Body of pancreas (tissue), 4 donors: ENCODE data around the gene CALR3. TPM values are rescaled to one million over a fixed set of nuclear protein-coding genes. Genes with fewer than 3 reads are reported as not detected.
"Not testable (repeated sequence)": the region's sequence is repeated elsewhere in the genome, so short reads cannot be mapped to it uniquely, and the experiment has no call there.

ENCODE experiments used
- ATAC-seq: fragments of 150-250 bp; one replicate; pipeline ENCODE4 v1.9.1; 2016
- DNase-seq, 4 donors: peaks; one replicate each; pipeline ENCODE4 v3.0.0-alpha.2; 2019
- H3K27ac ChIP-seq, 4 donors: fragments of 200-600 bp; sonication (generic); 1 replicate in 3 of 4; 2 replicates in 1 of 4; pipeline versions ENCODE4 v1.5.1 to v1.6.1; 2016 to 2019; ENCODE audit warnings: mild to moderate bottlenecking in 1 of 4, mixed read lengths in 1 of 4, moderate library complexity in 1 of 4
- H3K27me3 ChIP-seq, 2 donors: fragments of 200-600 bp; sonication (generic); one replicate each; pipeline ENCODE4 v1.6.0; 2016; ENCODE audit warnings: mild to moderate bottlenecking in 1 of 2
- H3K36me3 ChIP-seq, 2 donors: fragments of 200-600 bp; sonication (generic); replicated peaks in 1 of 2; 2 replicates each; pipeline ENCODE4 v1.5.1; 2016; ENCODE audit warnings: low read depth in 2 of 2; ENCODE audit not compliant: insufficient read depth in 1 of 2
- H3K4me1 ChIP-seq: fragments of 200-600 bp; sonication (generic); one replicate; pipeline ENCODE4 v1.6.0; 2016
- H3K4me3 ChIP-seq, 2 donors: fragments of 200-600 bp; sonication (generic); 1 replicate in 1 of 2; 2 replicates in 1 of 2; pipeline ENCODE4 v1.5.1; 2016 to 2019
- H3K9me3 ChIP-seq, 3 donors: fragments of 200-600 bp; sonication (generic); 1 replicate in 2 of 3; 2 replicates in 1 of 3; pipeline ENCODE4 v1.5.1; 2016
- POLR2A ChIP-seq, 3 donors: fragments of 450-650 bp; IDR thresholded peaks; one replicate each; pipeline ENCODE4 v1.6.1; 2016; ENCODE audit warnings: antibody characterized with exemption in 3 of 3, mild to moderate bottlenecking in 2 of 3
- WGBS, 2 donors: methylation state at CpG; one replicate each; pipeline ENCODE4 v1.1.5; 2017; 5-methylcytosine and 5-hydroxymethylcytosine counted together
- intact Hi-C: fragments of 100-400 bp; cut with DNase I; formaldehyde crosslinking; loops from one replicate; pipeline ENCODE4 v1.15.1; 2023
- total RNA-seq, 2 donors: library from RNA; depleted of rRNA; stranded (reverse); fragments of >200 nt; gene quantifications; one replicate each; pipeline ENCODE4 v1.1.0, GENCODE V29; 2016
- TF ChIP-seq, protein P1 (sequence below), 7 experiments: fragments of 450-650 bp in 4 of 7; fragments of 200-600 bp in 3 of 7; sonication (generic) in 3 of 7; IDR thresholded peaks; one replicate each; pipeline ENCODE4 v1.5.1; 2016 to 2019; ENCODE audit warnings: antibody characterized with exemption in 7 of 7

The CALR3 gene
- total RNA-seq, 2 donors from 2014 or later: not detected

DNA sequence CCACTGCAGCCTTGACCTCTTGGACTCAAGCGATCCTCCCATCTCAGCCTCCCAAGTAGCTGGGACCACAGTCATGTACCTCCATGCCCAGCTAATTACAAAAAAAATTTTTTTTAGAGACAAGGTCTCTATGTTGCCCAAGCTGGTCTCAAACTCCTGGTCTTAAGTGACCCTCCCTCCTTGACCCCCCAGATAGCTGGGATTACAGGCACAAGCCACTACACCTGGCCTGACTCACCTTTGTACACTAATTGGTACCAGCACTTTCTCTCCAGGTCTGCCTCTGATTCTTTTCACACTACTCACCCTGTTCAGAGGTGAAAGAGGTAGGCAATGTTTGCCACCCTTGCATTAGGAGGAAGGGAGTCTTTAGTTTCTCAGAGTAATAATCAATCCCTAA lies 18.7 kb downstream of the CALR3 start:
- intact Hi-C loops: no loop called here
- DNase-seq (no peak), ATAC-seq (no peak)

DNA sequence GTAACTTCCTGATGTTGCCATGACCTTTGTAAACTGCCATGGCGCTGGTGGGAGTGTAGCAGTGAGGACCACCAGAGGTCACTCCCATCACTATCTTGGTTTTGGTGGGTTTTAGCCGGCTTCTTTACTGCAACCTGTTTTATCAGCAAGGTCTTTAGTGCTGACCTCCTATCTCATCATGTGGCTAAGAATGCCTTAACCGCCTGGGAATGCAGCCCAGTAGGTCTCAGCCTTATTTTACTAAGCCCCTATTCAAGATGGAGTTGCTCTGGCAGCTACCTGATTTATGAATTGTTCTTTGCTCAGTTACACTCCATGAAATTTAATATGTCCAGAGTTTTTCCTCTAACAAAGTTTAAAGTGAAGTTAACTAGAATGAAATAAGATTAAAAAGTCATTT lies 19.6 kb downstream of the CALR3 start:
- ATAC-seq (no peak), DNase-seq (no peak)
- no peak overlapping the region for H3K27ac ChIP-seq
- H3K4me3 ChIP-seq: no peak overlapping the region
- WGBS, 2 donors: 53 to 61% methylated on average over 2 to 3 of the region's 3 CpGs
- peaks cover 6% of the 10 kb centered on the region for H3K4me1 ChIP-seq
- no peaks in the 10 kb centered on the region for H3K27me3 ChIP-seq
- intact Hi-C loops: no loop called here
- TF ChIP-seq, protein P1, sequence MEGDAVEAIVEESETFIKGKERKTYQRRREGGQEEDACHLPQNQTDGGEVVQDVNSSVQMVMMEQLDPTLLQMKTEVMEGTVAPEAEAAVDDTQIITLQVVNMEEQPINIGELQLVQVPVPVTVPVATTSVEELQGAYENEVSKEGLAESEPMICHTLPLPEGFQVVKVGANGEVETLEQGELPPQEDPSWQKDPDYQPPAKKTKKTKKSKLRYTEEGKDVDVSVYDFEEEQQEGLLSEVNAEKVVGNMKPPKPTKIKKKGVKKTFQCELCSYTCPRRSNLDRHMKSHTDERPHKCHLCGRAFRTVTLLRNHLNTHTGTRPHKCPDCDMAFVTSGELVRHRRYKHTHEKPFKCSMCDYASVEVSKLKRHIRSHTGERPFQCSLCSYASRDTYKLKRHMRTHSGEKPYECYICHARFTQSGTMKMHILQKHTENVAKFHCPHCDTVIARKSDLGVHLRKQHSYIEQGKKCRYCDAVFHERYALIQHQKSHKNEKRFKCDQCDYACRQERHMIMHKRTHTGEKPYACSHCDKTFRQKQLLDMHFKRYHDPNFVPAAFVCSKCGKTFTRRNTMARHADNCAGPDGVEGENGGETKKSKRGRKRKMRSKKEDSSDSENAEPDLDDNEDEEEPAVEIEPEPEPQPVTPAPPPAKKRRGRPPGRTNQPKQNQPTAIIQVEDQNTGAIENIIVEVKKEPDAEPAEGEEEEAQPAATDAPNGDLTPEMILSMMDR (IDR thresholded peaks at IDR 0.05): no peak
- no peak for TF ChIP-seq POLR2A (IDR thresholded peaks at IDR 0.05)
- H3K36me3 ChIP-seq: no peaks in the 10 kb centered on the region
- H3K9me3 ChIP-seq: peaks cover 0 to 3% (median 0%) of the 10 kb centered on the region in 3 donors

More for the DNA sequence above, 18.7 kb downstream of the CALR3 start:
- H3K9me3 ChIP-seq: peaks cover 0 to 3% (median 0%) of the 10 kb centered on the region in 3 donors
- H3K27ac ChIP-seq: no peak overlapping the region
- H3K27me3 ChIP-seq: no peaks in the 10 kb centered on the region
- no peak for TF ChIP-seq POLR2A (IDR thresholded peaks at IDR 0.05)
- TF ChIP-seq, protein P1 (IDR thresholded peaks at IDR 0.05): no peak
- no peak overlapping the region for H3K4me3 ChIP-seq
- 83 to 100% methylated on average over 1 of the region's 1 CpG for WGBS, 2 donors
- peaks cover 4% of the 10 kb centered on the region for H3K4me1 ChIP-seq
- no peaks in the 10 kb centered on the region for H3K36me3 ChIP-seq

DNA sequence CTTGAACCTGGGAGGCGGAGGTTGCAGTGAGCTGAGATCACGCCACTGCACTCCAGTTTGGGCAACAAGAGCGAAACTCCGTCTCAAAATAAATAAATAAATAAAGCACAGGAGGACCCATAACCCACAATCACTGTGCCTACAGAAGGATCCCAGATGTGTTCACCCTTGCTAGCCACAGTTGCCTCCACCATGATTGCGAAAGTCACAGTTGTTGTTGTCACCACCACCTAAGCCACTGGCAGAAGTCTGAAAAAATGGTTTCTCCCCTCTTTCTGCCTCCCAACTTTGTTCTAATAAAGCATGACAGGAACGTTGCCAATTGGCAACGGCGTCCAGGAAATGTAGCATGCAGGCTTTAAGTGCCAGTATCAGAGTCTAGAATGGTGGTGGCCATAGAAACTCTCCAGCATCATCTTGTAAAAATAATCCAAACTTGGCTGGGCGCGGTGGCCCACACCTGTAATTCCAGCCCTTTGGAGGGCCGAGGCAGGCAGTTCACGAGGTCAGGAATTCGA lies 22.0 kb downstream of the CALR3 start:
- Histone ChIP-seq H3K4me1 (peaks cover 25% of the 10 kb centered on the region), H3K27ac (no peak overlapping the region), H3K27me3 (no peaks in the 10 kb centered on the region), H3K4me3 (no peak overlapping the region), H3K9me3 (peaks cover 0 to 3% (median 0%) of the 10 kb centered on the region in 3 donors), H3K36me3 (no peaks in the 10 kb centered on the region)
- intact Hi-C loops: no loop called here
- 78 to 84% methylated on average over 13 of the region's 13 CpGs for WGBS, 2 donors
- TF ChIP-seq, protein P1 (IDR thresholded peaks at IDR 0.05): no peak
- no peak for TF ChIP-seq POLR2A (IDR thresholded peaks at IDR 0.05)
- DNase-seq (no peak), ATAC-seq (no peak)

DNA sequence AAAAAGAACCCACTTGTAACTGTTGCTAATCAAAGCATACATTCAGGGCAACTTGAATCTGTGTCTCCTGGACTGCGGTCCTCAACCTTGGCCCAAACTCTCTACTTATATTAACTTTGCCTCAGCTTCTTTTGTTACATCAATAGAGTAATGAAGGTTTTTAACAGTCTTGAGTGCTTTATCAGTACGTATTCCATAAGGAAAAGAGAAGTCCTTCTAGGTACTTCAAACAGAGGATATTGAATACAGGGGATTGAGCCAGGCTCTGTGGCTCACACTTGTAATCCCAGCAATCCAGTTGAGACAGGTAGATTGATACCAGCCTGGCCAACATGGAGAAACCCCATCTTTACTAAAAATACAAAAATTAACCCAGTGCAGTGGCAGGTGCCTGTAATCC lies 23.0 kb downstream of the CALR3 start:
- no peak overlapping the region for H3K27ac ChIP-seq
- intact Hi-C loops: no loop called here
- no peaks in the 10 kb centered on the region for H3K36me3 ChIP-seq
- ATAC-seq (no peak), DNase-seq (no peak)
- H3K4me1 ChIP-seq: peaks cover 25% of the 10 kb centered on the region
- no peak overlapping the region for H3K4me3 ChIP-seq
- no peaks in the 10 kb centered on the region for H3K27me3 ChIP-seq
- TF ChIP-seq, protein P1 (IDR thresholded peaks at IDR 0.05): no peak
- TF ChIP-seq POLR2A (IDR thresholded peaks at IDR 0.05): no peak
- H3K9me3 ChIP-seq: peaks cover 0 to 3% (median 0%) of the 10 kb centered on the region in 3 donors
- WGBS, 2 donors: 89 to 96% methylated on average over 2 of the region's 2 CpGs

DNA sequence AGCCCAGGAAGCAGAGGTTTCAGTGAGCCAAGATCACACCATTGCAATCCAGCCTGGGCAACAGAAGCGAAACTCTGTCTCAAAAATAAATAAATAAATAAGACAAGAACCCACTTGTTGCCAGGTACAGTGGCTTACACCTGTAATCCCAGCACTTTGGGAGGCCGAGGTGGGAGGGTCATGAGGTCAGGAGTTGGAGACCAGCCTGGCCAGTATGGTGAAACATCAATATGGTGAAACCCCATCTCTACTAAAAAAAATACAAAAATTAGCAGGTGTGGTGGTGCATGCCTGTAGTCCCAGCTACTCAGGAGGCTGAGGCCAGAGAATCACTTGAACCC lies 23.4 kb downstream of the CALR3 start:
- Histone ChIP-seq H3K4me3 (peak overlapping the region in 1 of 2 donors; percentile 54), H3K4me1 (peaks cover 27% of the 10 kb centered on the region), H3K27ac (peak overlapping the region in 3 of 4 donors; percentile 67 to 86 (median 79))
- H3K27me3 ChIP-seq, ATAC-seq, DNase-seq, H3K9me3 ChIP-seq, H3K36me3 ChIP-seq, intact Hi-C loops: not testable (repeated sequence)
- 25 to 47% methylated on average over 2 of the region's 2 CpGs for WGBS, 2 donors
